HG03342 (cell line): ENCODE data around the gene TRIM61.
A peak's percentile ranks its signal among the peaks of the same experiment; 100 is the strongest.
"Not testable (repeated sequence)": the region's sequence is repeated elsewhere in the genome, so short reads cannot be mapped to it uniquely, and the experiment has no call there.

Source experiments
- ATAC-seq: cut with Tn5 transposase; IDR thresholded peaks from one replicate; pipeline ENCODE4 v1.9.1; 2021; ENCODE audit warnings: mild to moderate bottlenecking, moderate library complexity; ENCODE audit not compliant: unreplicated experiment

TRIM61 gene

GRCh38 chr4:164959421-164959820 is 18.0 kb downstream of the TRIM61 start:
- ATAC-seq = not testable (repeated sequence)

- peak; percentile 100 for ATAC-seq
These were observed 20.5 kb downstream of the TRIM61 start for GRCh38 chr4:164956766-164957643.

GRCh38 chr4:164955107-164955805 is 22.2 kb downstream of the TRIM61 start:
- no peak for ATAC-seq

GRCh38 chr4:164952551-164952950 is 24.9 kb downstream of the TRIM61 start:
- ATAC-seq = no peak

GRCh38 chr4:164949448-164950143 is 27.9 kb downstream of the TRIM61 start:
- peak; percentile 32 for ATAC-seq

GRCh38 chr4:164948975-164949374 is 28.5 kb downstream of the TRIM61 start:
- no peak for ATAC-seq

GRCh38 chr4:164948006-164948405 is 29.5 kb downstream of the TRIM61 start:
- not testable (repeated sequence) for ATAC-seq

GRCh38 chr4:164946810-164947209 is 30.6 kb downstream of the TRIM61 start:
- no peak for ATAC-seq

- ATAC-seq = no peak
These were observed 32.3 kb downstream of the TRIM61 start for GRCh38 chr4:164945146-164945545.

GRCh38 chr4:164943192-164943591 is 34.3 kb downstream of the TRIM61 start:
- no peak for ATAC-seq

GRCh38 chr4:164937576-164938270 is 39.7 kb downstream of the TRIM61 start:
- ATAC-seq = peak; percentile 58

- ATAC-seq = peak; percentile 66
These were observed 41.4 kb downstream of the TRIM61 start for GRCh38 chr4:164935865-164936606.

- ATAC-seq = peak; percentile 67
These were observed 42.1 kb downstream of the TRIM61 start for GRCh38 chr4:164935363-164935762.

GRCh38 chr4:164933244-164933643 is 44.2 kb downstream of the TRIM61 start:
- no peak for ATAC-seq

- no peak for ATAC-seq
These were observed 45.7 kb downstream of the TRIM61 start for GRCh38 chr4:164931551-164932324.

GRCh38 chr4:164930647-164931046 is 46.8 kb downstream of the TRIM61 start:
- ATAC-seq = no peak

GRCh38 chr4:164927101-164927500 is 50.4 kb downstream of the TRIM61 start:
- not testable (repeated sequence) for ATAC-seq

- no peak for ATAC-seq
These were observed 51.2 kb downstream of the TRIM61 start for GRCh38 chr4:164926301-164926700.

GRCh38 chr4:164924670-164925238 is 52.7 kb downstream of the TRIM61 start:
- no peak for ATAC-seq
